ENCODE data around the gene IGF2BP2. TPM values are rescaled to one million over a fixed set of nuclear protein-coding genes. Genes with fewer than 3 reads are reported as not detected.

Gene IGF2BP2
- total and polyA plus RNA-seq, 2 experiments from 2014 or later, result 88.9 to 91.8 TPM

DNA sequence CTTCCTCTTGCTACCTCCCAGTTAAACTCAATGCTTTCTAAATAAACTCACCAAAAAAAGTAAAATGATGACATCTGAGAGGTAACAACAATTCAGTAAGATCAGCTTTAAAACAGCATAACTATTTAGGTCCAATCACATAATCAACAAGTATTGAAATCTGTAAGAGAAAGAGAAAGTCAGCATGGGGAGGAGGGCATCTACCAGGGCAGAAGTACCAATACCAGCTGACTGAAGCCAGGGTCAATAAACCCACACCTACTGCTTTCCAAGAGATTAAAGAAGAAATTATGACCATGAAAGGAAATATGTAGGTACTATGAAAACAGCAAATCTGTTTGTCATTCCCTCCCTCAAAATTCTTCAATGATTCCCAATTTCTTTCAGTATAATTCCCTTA lies 42.2 kb upstream of the IGF2BP2 start:
- Histone ChIP-seq H3K9me3 (ENCODE audit: low read depth) (no peaks in the 10 kb centered on the region), H3K27ac (no peak overlapping the region), H3K79me2 (no peaks in the 10 kb centered on the region), H4K20me1 (ENCODE audit: insufficient read depth, poor library complexity, severe bottlenecking) (no peaks in the 10 kb centered on the region), H3K4me2 (no peak overlapping the region), H3K9me2 (replicated peaks; ENCODE audit: insufficient read depth) (no peaks in the 10 kb centered on the region), H3K4me1 (ENCODE audit: insufficient read depth) (no peaks in the 10 kb centered on the region), H3K36me3 (replicated peaks; ENCODE audit: insufficient read depth, low read depth) (no peaks in the 10 kb centered on the region), H3K4me3 (no peak overlapping the region), H3K27me3 (no peaks in the 10 kb centered on the region), H2AFZ (no peak overlapping the region)
- no peak for DNase-seq (ENCODE audit: low spot score)
- TF ChIP-seq EZH2phosphoT487 (IDR thresholded peaks at IDR 0.05; ENCODE audit: low read depth, severe bottlenecking, unreplicated experiment) (no peak), CTCF (IDR thresholded peaks at IDR 0.05; ENCODE audit: poor library complexity) (no peak), EZH2 (IDR thresholded peaks at IDR 0.05; ENCODE audit: borderline replicate concordance) (no peak)

DNA sequence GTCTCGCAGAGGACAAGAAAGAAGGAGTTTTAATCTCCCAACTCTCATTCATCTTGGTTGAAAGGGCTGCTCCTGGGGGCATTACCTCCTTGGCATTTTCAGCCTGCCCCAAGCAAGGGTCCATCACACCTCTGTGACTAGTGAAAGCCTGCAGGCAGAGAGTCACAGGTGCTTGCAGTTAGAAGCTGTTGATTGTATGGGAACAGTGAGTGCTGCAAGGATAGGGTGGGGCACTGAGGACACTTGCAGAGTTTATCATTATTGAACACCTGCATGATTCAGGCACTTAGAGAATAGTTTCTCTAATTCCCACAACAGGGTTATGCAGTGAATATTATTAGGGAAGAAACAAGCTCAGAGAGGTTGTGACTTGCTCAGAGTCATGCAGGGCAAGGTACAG lies 41.7 kb upstream of the IGF2BP2 start:
- H4K20me1 ChIP-seq (ENCODE audit: insufficient read depth, poor library complexity, severe bottlenecking), result no peaks in the 10 kb centered on the region
- H3K4me1 ChIP-seq (ENCODE audit: insufficient read depth), result no peaks in the 10 kb centered on the region
- no peak overlapping the region for H3K27ac ChIP-seq
- no peak overlapping the region for H2AFZ ChIP-seq
- no peak for DNase-seq (ENCODE audit: low spot score)
- H3K27me3 ChIP-seq, result no peaks in the 10 kb centered on the region
- no peak overlapping the region for H3K4me2 ChIP-seq
- TF ChIP-seq EZH2 (IDR thresholded peaks at IDR 0.05; ENCODE audit: borderline replicate concordance) (no peak), EZH2phosphoT487 (IDR thresholded peaks at IDR 0.05; ENCODE audit: low read depth, severe bottlenecking, unreplicated experiment) (no peak), CTCF (IDR thresholded peaks at IDR 0.05; ENCODE audit: poor library complexity) (no peak)
- no peaks in the 10 kb centered on the region for H3K79me2 ChIP-seq
- H3K9me2 ChIP-seq (replicated peaks; ENCODE audit: insufficient read depth), result no peaks in the 10 kb centered on the region
- no peaks in the 10 kb centered on the region for H3K9me3 ChIP-seq (ENCODE audit: low read depth)
- WGBS (ENCODE audit: low lambda C conversion rate, missing lambda C conversion rate), result 91% methylated on average over 1 of the region's 1 CpG
- no peak overlapping the region for H3K4me3 ChIP-seq
- H3K36me3 ChIP-seq (replicated peaks; ENCODE audit: insufficient read depth, low read depth), result no peaks in the 10 kb centered on the region

DNA sequence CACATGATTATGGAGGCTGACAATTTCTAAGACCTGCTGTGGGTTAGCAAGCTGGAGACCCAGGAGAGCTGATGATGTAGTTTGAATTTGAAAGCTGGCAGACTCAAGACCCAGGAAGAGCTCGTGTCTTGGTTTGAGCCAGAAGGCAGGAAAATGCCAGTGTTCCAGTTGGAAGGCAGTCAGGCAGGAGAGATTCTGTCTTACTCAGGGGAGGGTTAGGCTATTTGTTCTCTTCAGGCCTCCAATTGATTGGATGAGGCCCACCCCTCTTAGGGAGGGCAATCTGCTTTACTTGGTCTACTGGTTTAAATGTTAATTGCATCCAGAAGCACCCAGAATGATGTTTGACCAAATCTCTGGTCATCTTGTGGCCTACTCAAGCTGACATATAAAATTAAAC lies 40.4 kb upstream of the IGF2BP2 start:
- H3K4me3 ChIP-seq, result no peak overlapping the region
- H3K4me1 ChIP-seq (ENCODE audit: insufficient read depth), result no peaks in the 10 kb centered on the region
- no peak for DNase-seq (ENCODE audit: low spot score)
- H4K20me1 ChIP-seq (ENCODE audit: insufficient read depth, poor library complexity, severe bottlenecking), result no peaks in the 10 kb centered on the region
- no peaks in the 10 kb centered on the region for H3K27me3 ChIP-seq
- H3K9me2 ChIP-seq (replicated peaks; ENCODE audit: insufficient read depth), result no peaks in the 10 kb centered on the region
- TF ChIP-seq EZH2 (IDR thresholded peaks at IDR 0.05; ENCODE audit: borderline replicate concordance) (no peak), EZH2phosphoT487 (IDR thresholded peaks at IDR 0.05; ENCODE audit: low read depth, severe bottlenecking, unreplicated experiment) (no peak), CTCF (IDR thresholded peaks at IDR 0.05; ENCODE audit: poor library complexity) (no peak)
- H2AFZ ChIP-seq, result no peak overlapping the region
- no peaks in the 10 kb centered on the region for H3K36me3 ChIP-seq (replicated peaks; ENCODE audit: insufficient read depth, low read depth)
- no peaks in the 10 kb centered on the region for H3K9me3 ChIP-seq (ENCODE audit: low read depth)
- 67% methylated on average over 1 of the region's 1 CpG for WGBS (ENCODE audit: low lambda C conversion rate, missing lambda C conversion rate)
- H3K4me2 ChIP-seq, result no peak overlapping the region
- H3K79me2 ChIP-seq, result no peaks in the 10 kb centered on the region
- no peak overlapping the region for H3K27ac ChIP-seq

- no peaks in the 10 kb centered on the region for H3K9me3 ChIP-seq (ENCODE audit: low read depth)
- TF ChIP-seq EZH2 (IDR thresholded peaks at IDR 0.05; ENCODE audit: borderline replicate concordance) (no peak), CTCF (IDR thresholded peaks at IDR 0.05; ENCODE audit: poor library complexity) (no peak), EZH2phosphoT487 (IDR thresholded peaks at IDR 0.05; ENCODE audit: low read depth, severe bottlenecking, unreplicated experiment) (no peak)
- H3K9me2 ChIP-seq (replicated peaks; ENCODE audit: insufficient read depth), result no peaks in the 10 kb centered on the region
- no peak for DNase-seq (ENCODE audit: low spot score)
- no peak overlapping the region for H2AFZ ChIP-seq
- H3K27me3 ChIP-seq, result no peaks in the 10 kb centered on the region
- H3K27ac ChIP-seq, result no peak overlapping the region
- H3K4me3 ChIP-seq, result no peak overlapping the region
- no peaks in the 10 kb centered on the region for H4K20me1 ChIP-seq (ENCODE audit: insufficient read depth, poor library complexity, severe bottlenecking)
- 88% methylated on average over 3 of the region's 3 CpGs for WGBS (ENCODE audit: low lambda C conversion rate, missing lambda C conversion rate)
- no peak overlapping the region for H3K4me2 ChIP-seq
- no peaks in the 10 kb centered on the region for H3K4me1 ChIP-seq (ENCODE audit: insufficient read depth)
- no peaks in the 10 kb centered on the region for H3K79me2 ChIP-seq
- no peaks in the 10 kb centered on the region for H3K36me3 ChIP-seq (replicated peaks; ENCODE audit: insufficient read depth, low read depth)
These were observed 39.9 kb upstream of the IGF2BP2 start for GRCh38 chr3:185864767-185865166.

Measured in hepatocyte (in vitro differentiated cells).